K562 (cell line): ENCODE results near the gene MRPL33. TPM values are rescaled to one million over a fixed set of nuclear protein-coding genes. Genes with fewer than 3 reads are reported as not detected.
A peak's percentile ranks its signal among the peaks of the same experiment; 100 is the strongest.

Experiments
- ATAC-seq: fragments of 200-7000 bp; cut with Tn5 transposase; 3 replicates; pipeline ENCODE4 v1.9.1; 2020; ENCODE audit warnings: moderate library complexity
- BruUV-seq: library from RNA; stranded (reverse); fragments of 400-500 nt; replicated peaks from 2 replicates; lab custom pipeline; 2021; lab: Mats Ljungman, UMichigan
- CTCF ChIA-PET: fragments of 300-600 bp; formaldehyde crosslinking; extraction: SDS; loops from one replicate; lab custom pipeline; 2021; ENCODE audit warnings: low intra/inter-chr PET ratio; lab: Yijun Ruan, JAX
- POLR2A ChIA-PET: fragments of 300-600, 350-650 bp; sonication (Branson Sonifier 250); formaldehyde crosslinking; extraction: SDS; loops from one replicate; lab custom pipeline; 2021; ENCODE audit warnings: antibody characterized with exemption, inconsistent platforms; lab: Yijun Ruan, JAX
- DNase-seq, 4 experiments: peaks; one replicate each; pipeline versions ENCODE4 v3.0.0 to v3.0.0-alpha.2; 2011 to 2018; ENCODE audit warnings: low spot score in 3 of 4, mixed read lengths in 3 of 4; ENCODE audit errors: extremely low read depth in 1 of 4
- FAIRE-seq: peaks from 2 replicates; lab custom pipeline; 2011; peaks lifted over from hg19 to GRCh38; lab: Jason Lieb, UNC
- H2AFZ ChIP-seq: 2 replicates; pipeline ENCODE4 v1.6.0; 2011; ENCODE audit warnings: low read depth, low read length, control low read depth, inconsistent platforms
- H3K27ac ChIP-seq: fragments of 200-600 bp; 3 replicates; pipeline ENCODE4 v1.8.0; 2011; ENCODE audit warnings: low read depth, mild to moderate bottlenecking, control low read depth, inconsistent platforms, low read length, moderate library complexity, mixed read lengths; ENCODE audit errors: extremely low read depth
- H3K27me3 ChIP-seq, 2 experiments: fragments of 300-600 bp in 1 of 2; 2 replicates in 1 of 2; 3 replicates in 1 of 2; pipeline versions ENCODE4 v1.6.0 to v1.8.0; 2011; ENCODE audit warnings: inconsistent platforms in 2 of 2, low read length in 2 of 2, mild to moderate bottlenecking in 1 of 2, mixed read lengths in 1 of 2, moderate library complexity in 1 of 2; ENCODE audit not compliant: control insufficient read depth in 2 of 2, insufficient read depth in 2 of 2
- H3K36me3 ChIP-seq: fragments of 300-600 bp; 3 replicates; pipeline ENCODE4 v1.8.0; 2011; ENCODE audit warnings: mild to moderate bottlenecking, low read length, inconsistent platforms; ENCODE audit not compliant: control insufficient read depth, insufficient read depth
- H3K4me1 ChIP-seq, 2 experiments: fragments of 200-600 bp in 1 of 2; replicated peaks in 1 of 2; 2 replicates in 1 of 2; 3 replicates in 1 of 2; pipeline versions ENCODE4 v1.5.1 to v1.8.0; 2011; ENCODE audit warnings: inconsistent platforms in 2 of 2, low read length in 2 of 2, mild to moderate bottlenecking in 1 of 2, mixed read lengths in 1 of 2, moderate library complexity in 1 of 2; ENCODE audit not compliant: control insufficient read depth in 2 of 2, insufficient read depth in 2 of 2
- H3K4me2 ChIP-seq: 2 replicates; pipeline ENCODE4 v1.6.1; 2011; ENCODE audit warnings: low read length, control low read depth, inconsistent platforms, mixed read lengths; ENCODE audit not compliant: insufficient read depth
- H3K4me3 ChIP-seq: fragments of 200-600 bp; sonication (generic), shearing (Covaris generic); 2 replicates; pipeline ENCODE4 v1.5.1; 2016; ENCODE audit warnings: control low read depth, inconsistent platforms
- H3K79me2 ChIP-seq: fragments of 200-600 bp; 3 replicates; pipeline ENCODE4 v1.8.0; 2011; ENCODE audit warnings: low read length, inconsistent platforms; ENCODE audit not compliant: control insufficient read depth, insufficient read depth
- H3K9ac ChIP-seq, 2 experiments: 2 replicates each; pipeline versions ENCODE4 v1.6.0 to v1.6.1; 2011; ENCODE audit warnings: low read depth in 2 of 2, low read length in 2 of 2, control low read depth in 1 of 2, inconsistent platforms in 1 of 2, mild to moderate bottlenecking in 1 of 2, mixed read lengths in 1 of 2; ENCODE audit not compliant: insufficient read depth in 1 of 2
- H3K9me1 ChIP-seq: one replicate; pipeline ENCODE4 v1.6.0; 2011; ENCODE audit warnings: inconsistent platforms, mild to moderate bottlenecking, low read length, moderate library complexity; ENCODE audit not compliant: control insufficient read depth, insufficient read depth
- H3K9me3 ChIP-seq: replicated peaks from 2 replicates; pipeline ENCODE4 v1.5.1; 2011; ENCODE audit warnings: low read depth, low read length, inconsistent platforms; ENCODE audit not compliant: control insufficient read depth, insufficient read depth
- H4K20me1 ChIP-seq: replicated peaks from 2 replicates; pipeline ENCODE4 v1.6.1; 2011; ENCODE audit warnings: low read length, inconsistent platforms, mixed read lengths; ENCODE audit not compliant: control insufficient read depth, insufficient read depth
- CTCF ChIP-seq, 3 experiments: IDR thresholded peaks in 2 of 3; conservative IDR thresholded peaks in 1 of 3; 2 replicates each; pipeline ENCODE4 v1.5.1; 2011 to 2012; ENCODE audit warnings: low read length in 3 of 3, mild to moderate bottlenecking in 3 of 3, control low read depth in 2 of 3, improper control_type of control experiment in 1 of 3, inconsistent platforms in 1 of 3, low read depth in 1 of 3, mixed read lengths in 1 of 3, moderate library complexity in 1 of 3; ENCODE audit not compliant: insufficient read depth in 2 of 3
- RAD21 ChIP-seq, 2 experiments: fragments of 250-450 bp in 1 of 2; fragments of 450-650 bp in 1 of 2; sonication (Bioruptor Pico) in 1 of 2; formaldehyde crosslinking in 1 of 2; IDR thresholded peaks in 1 of 2; conservative IDR thresholded peaks in 1 of 2; 2 replicates each; pipeline versions ENCODE4 v1.4.0 to v1.8.0; 2020 to 2022; ENCODE audit warnings: mild to moderate bottlenecking in 2 of 2, moderate library complexity in 1 of 2
- SMC3 ChIP-seq: conservative IDR thresholded peaks from 2 replicates; pipeline ENCODE4 v1.6.1; 2011; ENCODE audit warnings: low read depth, low read length, improper control_type of control experiment; ENCODE audit not compliant: insufficient read depth
- ZNF347 ChIP-seq: fragments of 450-650 bp; formaldehyde crosslinking; IDR thresholded peaks from 2 replicates; pipeline ENCODE4 v1.4.0; 2020; ENCODE audit warnings: low read depth, mild to moderate bottlenecking, moderate library complexity
- WGBS: fragments of 100-300 bp; shearing (Covaris generic); methylation state at CpG from one replicate; pipeline ENCODE4 v1.1.6; 2016; ENCODE audit warnings: low coverage, mixed read lengths; ENCODE audit not compliant: insufficient coverage; ENCODE audit errors: missing lambda C conversion rate; 5-methylcytosine and 5-hydroxymethylcytosine counted together
- in situ Hi-C: fragments of 300-500 bp; cut with MboI; formaldehyde crosslinking; loops from 4 replicates; pipeline ENCODE4 v1.15.0; 2018; ENCODE audit warnings: inconsistent platforms, mixed read lengths
- intact Hi-C: fragments of 100-400 bp; cut with micrococcal nuclease; formaldehyde crosslinking; loops from 2 replicates; pipeline ENCODE4 v1.14.2; 2022
- polyA plus RNA-seq, 8 experiments: library from polyadenylated mRNA; depleted of rRNA in 4 of 8; stranded (reverse) in 5 of 8; unstranded in 3 of 8; fragments of >200 nt; fragmentation: Nextera tagmentation in 2 of 8; fragmentation: Illumina TruSeq in 1 of 8; extraction: Ambion mirVana in 2 of 8; extraction: Trizol in 1 of 8; gene quantifications; 2 replicates each; pipeline versions ENCODE4 v1.2.1 to v1.2.3, GENCODE V29; 2011 to 2014; ENCODE audit warnings: inconsistent platforms in 1 of 8, missing spikeins in 1 of 8
- total RNA-seq, 7 experiments: library from RNA; depleted of rRNA in 6 of 7; stranded (reverse); fragments of >200 nt in 6 of 7; fragmentation: Illumina TruSeq in 2 of 7; extraction: Trizol in 2 of 7; gene quantifications; 2 replicates each; pipeline versions ENCODE4 v1.2.1 to v1.2.3, GENCODE V29; 2011 to 2021; ENCODE audit warnings: low replicate concordance in 1 of 7
- TF ChIP-seq, protein P1 (sequence below), 2 experiments: fragments of 450-650 bp; formaldehyde crosslinking in 1 of 2; IDR thresholded peaks; 2 replicates each; pipeline versions ENCODE4 v1.4.0 to v1.6.1; 2014 to 2020; ENCODE audit warnings: mild to moderate bottlenecking in 2 of 2, borderline replicate concordance in 1 of 2, low read depth in 1 of 2

Gene MRPL33
- total and polyA plus RNA-seq, 9 of the 15 experiments (the other 6 are each of a cell fraction or from before 2014, with no cell fraction given), result 68.3 to 338 (median 226) TPM

DNA sequence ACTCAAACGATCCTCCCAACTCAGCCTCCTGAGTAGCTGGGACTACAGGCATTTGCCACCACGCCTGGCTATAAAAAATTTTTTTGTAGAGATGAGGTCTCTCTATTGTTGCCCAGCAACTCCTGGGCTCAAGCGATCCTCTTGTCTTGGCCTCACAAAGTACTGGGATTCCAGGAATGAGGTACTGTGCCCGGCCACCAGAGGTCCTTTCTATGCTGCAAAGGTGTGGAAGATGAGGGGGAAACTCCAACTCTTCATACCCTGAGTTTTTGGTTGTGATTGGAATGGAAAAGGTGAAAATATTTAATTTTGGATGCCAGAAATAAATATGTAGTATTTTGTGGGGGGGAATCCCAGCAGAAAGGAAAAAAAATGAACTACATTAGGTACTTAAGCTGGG, 36.0 kb downstream of the MRPL33 start:
- peak; percentile 77 for FAIRE-seq
- no TSS peak for BruUV-seq

More for the DNA sequence above, 36.0 kb downstream of the MRPL33 start:
- in situ Hi-C loops (no loop called here), intact Hi-C loops (loop anchor here (2.0 to 5.0 kb wide), 2 partner anchors 589 to 645 kb away; no protein-coding TSS in a partner anchor)
- ATAC-seq (peak; percentile 83), DNase-seq (peak in 2 of 4 experiments; percentile 16 to 31)
- no peak overlapping the region for H3K9ac ChIP-seq
- H4K20me1 ChIP-seq, result no peaks in the 10 kb centered on the region
- H3K9me1 ChIP-seq, result no peaks in the 10 kb centered on the region
- no peak overlapping the region for H3K4me3 ChIP-seq
- H3K36me3 ChIP-seq, result no peaks in the 10 kb centered on the region
- no peak overlapping the region for H2AFZ ChIP-seq
- no peak overlapping the region for H3K27ac ChIP-seq
- H3K9me3 ChIP-seq, result no peaks in the 10 kb centered on the region
- ChIA-PET POLR2A (interaction anchor here (0.9 kb wide), 1 partner anchor 26 kb away, joined by 3 read pairs; no protein-coding TSS in a partner anchor), CTCF (interaction anchor here (1.1 kb wide), 1 partner anchor 589 kb away, joined by 3 read pairs; no protein-coding TSS in a partner anchor)
- peaks cover 10 to 24% of the 10 kb centered on the region in 2 experiments for H3K27me3 ChIP-seq
- H3K4me1 ChIP-seq, result no peaks in the 10 kb centered on the region
- TF ChIP-seq, protein P1, sequence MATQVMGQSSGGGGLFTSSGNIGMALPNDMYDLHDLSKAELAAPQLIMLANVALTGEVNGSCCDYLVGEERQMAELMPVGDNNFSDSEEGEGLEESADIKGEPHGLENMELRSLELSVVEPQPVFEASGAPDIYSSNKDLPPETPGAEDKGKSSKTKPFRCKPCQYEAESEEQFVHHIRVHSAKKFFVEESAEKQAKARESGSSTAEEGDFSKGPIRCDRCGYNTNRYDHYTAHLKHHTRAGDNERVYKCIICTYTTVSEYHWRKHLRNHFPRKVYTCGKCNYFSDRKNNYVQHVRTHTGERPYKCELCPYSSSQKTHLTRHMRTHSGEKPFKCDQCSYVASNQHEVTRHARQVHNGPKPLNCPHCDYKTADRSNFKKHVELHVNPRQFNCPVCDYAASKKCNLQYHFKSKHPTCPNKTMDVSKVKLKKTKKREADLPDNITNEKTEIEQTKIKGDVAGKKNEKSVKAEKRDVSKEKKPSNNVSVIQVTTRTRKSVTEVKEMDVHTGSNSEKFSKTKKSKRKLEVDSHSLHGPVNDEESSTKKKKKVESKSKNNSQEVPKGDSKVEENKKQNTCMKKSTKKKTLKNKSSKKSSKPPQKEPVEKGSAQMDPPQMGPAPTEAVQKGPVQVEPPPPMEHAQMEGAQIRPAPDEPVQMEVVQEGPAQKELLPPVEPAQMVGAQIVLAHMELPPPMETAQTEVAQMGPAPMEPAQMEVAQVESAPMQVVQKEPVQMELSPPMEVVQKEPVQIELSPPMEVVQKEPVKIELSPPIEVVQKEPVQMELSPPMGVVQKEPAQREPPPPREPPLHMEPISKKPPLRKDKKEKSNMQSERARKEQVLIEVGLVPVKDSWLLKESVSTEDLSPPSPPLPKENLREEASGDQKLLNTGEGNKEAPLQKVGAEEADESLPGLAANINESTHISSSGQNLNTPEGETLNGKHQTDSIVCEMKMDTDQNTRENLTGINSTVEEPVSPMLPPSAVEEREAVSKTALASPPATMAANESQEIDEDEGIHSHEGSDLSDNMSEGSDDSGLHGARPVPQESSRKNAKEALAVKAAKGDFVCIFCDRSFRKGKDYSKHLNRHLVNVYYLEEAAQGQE (IDR thresholded peaks at IDR 0.05; ENCODE audit: borderline replicate concordance), result peak; percentile 50; the same call in 1 of the 2 replicates
- TF ChIP-seq, protein P1 (CRISPR knock-in tag; IDR thresholded peaks at IDR 0.05; ENCODE audit: low read depth), result no peak
- TF ChIP-seq RAD21 (CRISPR knock-in tag; conservative IDR thresholded peaks at IDR 0.05 in 1 of 2, IDR thresholded peaks at IDR 0.05 in 1 of 2) (peak; percentile 55 to 79), SMC3 (peak; percentile 45; the same call in 1 of the 2 replicates), ZNF347 (CRISPR knock-in tag) (no peak), CTCF (IDR thresholded peaks at IDR 0.05 in 2 of 3, conservative IDR thresholded peaks at IDR 0.05 in 1 of 3; ENCODE audit: insufficient read depth in 2 of 3, low read depth in 1 of 3, low read length in 3 of 3) (peak; percentile 55 to 62 (median 60))
- no peaks in the 10 kb centered on the region for H3K79me2 ChIP-seq
- 0% methylated on average over 4 of the region's 4 CpGs for WGBS
- H3K4me2 ChIP-seq, result no peak overlapping the region
